GM18951 (cell line): Measurements from ENCODE around the gene CCDC106.

Experiments
- POLR2A ChIP-seq: IDR thresholded peaks from 4 replicates; pipeline ENCODE4 v1.6.1; 2011; ENCODE audit warnings: mild to moderate bottlenecking; ENCODE audit not compliant: insufficient read length, insufficient read depth; ENCODE audit errors: extremely low read depth
- in situ Hi-C: fragments of 300-500 bp; cut with MboI; formaldehyde crosslinking; loops from one replicate; pipeline ENCODE4 v1.12.0; 2022; ENCODE audit warnings: low sequenced_read_pairs, mixed read lengths, inconsistent platforms; ENCODE audit not compliant: unreplicated experiment

The CCDC106 gene

GRCh38 chr19:55647732-55648584 lies at the start of gene CCDC106:
Gene CCDC106, plus strand, starts transcription at chr19:55648212. Its CDS starts 835 bp downstream, at chr19:55649047.
- in situ Hi-C loops = no loop called here
- peak; percentile 55 for TF ChIP-seq POLR2A

- in situ Hi-C loops = no loop called here
Measured at GRCh38 chr19:55598719-55599467, 49.1 kb upstream of the CCDC106 start.

GRCh38 chr19:55599468-55599841 lies 48.6 kb upstream of the CCDC106 start, which contains the start of gene FIZ1:
Gene FIZ1, minus strand, starts transcription at chr19:55599517. Its CDS starts 1,652 bp downstream, at chr19:55597865.
- in situ Hi-C loops = no loop called here
- TF ChIP-seq POLR2A = no peak

More at GRCh38 chr19:55598719-55599467, 49.1 kb upstream of the CCDC106 start:
- peak; percentile 66 for TF ChIP-seq POLR2A

- in situ Hi-C loops = no loop called here
- TF ChIP-seq POLR2A = peak; percentile 41
Measured at GRCh38 chr19:55599842-55600661, 48.0 kb upstream of the CCDC106 start, which contains the start of gene ZNF524. Gene ZNF524, plus strand, starts transcription at chr19:55600288. Its CDS starts 1,825 bp downstream, at chr19:55602113.

- in situ Hi-C loops = no loop called here
Measured at GRCh38 chr19:55600662-55601028, 47.4 kb upstream of the CCDC106 start.

GRCh38 chr19:55601084-55601483 lies 46.9 kb upstream of the CCDC106 start:
- TF ChIP-seq POLR2A = no peak
- in situ Hi-C loops = no loop called here

More at GRCh38 chr19:55600662-55601028, 47.4 kb upstream of the CCDC106 start:
- TF ChIP-seq POLR2A = peak; percentile 53

- no peak for TF ChIP-seq POLR2A
- in situ Hi-C loops = no loop called here
Measured at GRCh38 chr19:55602104-55603001, 45.7 kb upstream of the CCDC106 start.

GRCh38 chr19:55603115-55603514 lies 44.9 kb upstream of the CCDC106 start:
- TF ChIP-seq POLR2A = no peak
- in situ Hi-C loops = no loop called here

- no peak for TF ChIP-seq POLR2A
- in situ Hi-C loops = no loop called here
Measured at GRCh38 chr19:55603581-55604292, 44.3 kb upstream of the CCDC106 start.

GRCh38 chr19:55605207-55605636 lies 42.8 kb upstream of the CCDC106 start:
- peak; percentile 59 for TF ChIP-seq POLR2A
- in situ Hi-C loops = no loop called here
